Central memory CD4-positive, alpha-beta T cell (primary cell): ENCODE results near the gene DCBLD1.
"Not testable (repeated sequence)": the region's sequence is repeated elsewhere in the genome, so short reads cannot be mapped to it uniquely, and the experiment has no call there.

Experiments used
- DNase-seq: peaks from one replicate; pipeline ENCODE4 v3.0.0; 2022
- total RNA-seq, 3 experiments: gene quantifications; one replicate each; lab custom pipeline; 2026; lab: John Stamatoyannopoulos, UW

DCBLD1 gene
- total RNA-seq: 1.6 to 13.1 (median 3.9) reads per million in 3 experiments

GRCh38 chr6:117482240-117483003 lies at the start of gene DCBLD1:
Gene DCBLD1, plus strand, starts transcription at chr6:117482674. Its CDS starts 108 bp downstream, at chr6:117482782.
- DNase-seq: peak; percentile 44

- DNase-seq: no peak
Observed at GRCh38 chr6:117440706-117441525, 41.6 kb upstream of the DCBLD1 start.

GRCh38 chr6:117441824-117442264 lies 40.6 kb upstream of the DCBLD1 start:
- no peak for DNase-seq

GRCh38 chr6:117442313-117442712 lies 40.2 kb upstream of the DCBLD1 start:
- DNase-seq: not testable (repeated sequence)

GRCh38 chr6:117444600-117444999 lies 37.9 kb upstream of the DCBLD1 start:
- no peak for DNase-seq

GRCh38 chr6:117446861-117447260 lies 35.6 kb upstream of the DCBLD1 start:
- DNase-seq: no peak

- DNase-seq: no peak
Observed at GRCh38 chr6:117448011-117448410, 34.5 kb upstream of the DCBLD1 start.

GRCh38 chr6:117448732-117449485 lies 33.6 kb upstream of the DCBLD1 start:
- no peak for DNase-seq

- DNase-seq: peak; percentile 54
Observed at GRCh38 chr6:117449549-117450439, 32.7 kb upstream of the DCBLD1 start.

- no peak for DNase-seq
Observed at GRCh38 chr6:117451671-117452070, 30.8 kb upstream of the DCBLD1 start.

- DNase-seq: no peak
Observed at GRCh38 chr6:117456250-117456649, 26.2 kb upstream of the DCBLD1 start.

- DNase-seq: no peak
Observed at GRCh38 chr6:117456998-117457397, 25.5 kb upstream of the DCBLD1 start.

- DNase-seq: no peak
Observed at GRCh38 chr6:117459204-117459944, 23.1 kb upstream of the DCBLD1 start.

GRCh38 chr6:117463762-117464665 lies 18.5 kb upstream of the DCBLD1 start:
- no peak for DNase-seq

GRCh38 chr6:117464700-117465099 lies 17.8 kb upstream of the DCBLD1 start:
- DNase-seq: no peak

- no peak for DNase-seq
Observed at GRCh38 chr6:117465691-117466090, 16.8 kb upstream of the DCBLD1 start.

- no peak for DNase-seq
Observed at GRCh38 chr6:117467876-117468275, 14.6 kb upstream of the DCBLD1 start.

- DNase-seq: not testable (repeated sequence)
Observed at GRCh38 chr6:117468527-117468926, 13.9 kb upstream of the DCBLD1 start.

GRCh38 chr6:117469356-117469755 lies 13.1 kb upstream of the DCBLD1 start:
- no peak for DNase-seq

- DNase-seq: no peak
Observed at GRCh38 chr6:117469791-117470190, 12.7 kb upstream of the DCBLD1 start.
